AG09319 (cell line): ENCODE measurements around the gene NMB.

Source experiments
- DNase-seq: peaks from one replicate; pipeline ENCODE4 v3.0.0-alpha.2; 2010; ENCODE audit warnings: low read depth; ENCODE audit errors: extremely low read depth
- CTCF ChIP-seq: IDR thresholded peaks from 2 replicates; pipeline ENCODE4 v1.5.1; 2011; ENCODE audit warnings: low read depth, mild to moderate bottlenecking, inconsistent platforms, low read length, moderate library complexity

Gene NMB

GRCh38 chr15:84654689-84655453 lies 3.1 kb downstream of the NMB start:
- TF ChIP-seq CTCF: peak; percentile 79
- peak; percentile 49 for DNase-seq

- DNase-seq: peak; percentile 81
- TF ChIP-seq CTCF: no peak
These were observed 3.9 kb downstream of the NMB start, which contains the start of gene WDR73 for GRCh38 chr15:84653910-84654688. Gene WDR73, minus strand, starts transcription at chr15:84654283. Its CDS starts 9 bp downstream, at chr15:84654274.

- no peak for DNase-seq
- TF ChIP-seq CTCF: no peak
These were observed 4.5 kb downstream of the NMB start for GRCh38 chr15:84653584-84653909.

GRCh38 chr15:84649706-84650105 lies 8.3 kb downstream of the NMB start:
- TF ChIP-seq CTCF: no peak
- no peak for DNase-seq

- no peak for TF ChIP-seq CTCF
- DNase-seq: no peak
These were observed 9.5 kb downstream of the NMB start for GRCh38 chr15:84648539-84648938.

GRCh38 chr15:84647726-84648125 lies 10.3 kb downstream of the NMB start:
- TF ChIP-seq CTCF: no peak
- DNase-seq: no peak

- DNase-seq: no peak
- no peak for TF ChIP-seq CTCF
These were observed 12.0 kb downstream of the NMB start for GRCh38 chr15:84645997-84646396.
